Neural cell (in vitro differentiated cells): ENCODE results near the gene COBLL1. TPM values are rescaled to one million over a fixed set of nuclear protein-coding genes. Genes with fewer than 3 reads are reported as not detected.
"Not testable (repeated sequence)": the region's sequence is repeated elsewhere in the genome, so short reads cannot be mapped to it uniquely, and the experiment has no call there.

Experiments used
- H2AFZ ChIP-seq: fragments of 200-600, 300-800 bp; sonication (generic), shearing (Covaris generic); 2 replicates; pipeline ENCODE4 v1.6.0; 2014; ENCODE audit warnings: low read depth, mild to moderate bottlenecking, antibody characterized with exemption, low read length, moderate library complexity
- H3F3A ChIP-seq: fragments of 200-600 bp; shearing (Covaris generic); 2 replicates; pipeline ENCODE4 v1.6.1; 2016; ENCODE audit warnings: mild to moderate bottlenecking, moderate library complexity, mixed read lengths, antibody characterized with exemption, low read length; ENCODE audit not compliant: insufficient read depth, poor library complexity, severe bottlenecking
- H3K27ac ChIP-seq: fragments of 200-600, 300-800 bp; sonication (generic), shearing (Covaris generic); 2 replicates; pipeline ENCODE4 v1.5.1; 2014; ENCODE audit warnings: mild to moderate bottlenecking, low read length, moderate library complexity
- H3K27me3 ChIP-seq: fragments of 300-800, 200-600 bp; sonication (generic), shearing (Covaris generic); 2 replicates; pipeline ENCODE4 v1.6.0; 2014; ENCODE audit warnings: mild to moderate bottlenecking, low read depth, low read length, moderate library complexity; ENCODE audit not compliant: insufficient read depth
- H3K36me3 ChIP-seq: fragments of 300-800, 200-600 bp; sonication (generic), shearing (Covaris generic); 2 replicates; pipeline ENCODE4 v1.5.1; 2014; ENCODE audit warnings: mild to moderate bottlenecking, antibody characterized with exemption, low read length, moderate library complexity; ENCODE audit not compliant: insufficient read depth
- H3K4me2 ChIP-seq: fragments of 300-800, 200-600 bp; sonication (generic), shearing (Covaris generic); 2 replicates; pipeline ENCODE4 v1.6.0; 2014; ENCODE audit warnings: mild to moderate bottlenecking, low read length
- H3K4me3 ChIP-seq: fragments of 300-800, 200-600 bp; sonication (generic), shearing (Covaris generic); 2 replicates; pipeline ENCODE4 v1.5.1; 2014; ENCODE audit warnings: mild to moderate bottlenecking, low read length, moderate library complexity
- H3K79me2 ChIP-seq: fragments of 200-600 bp; shearing (Covaris generic); replicated peaks from 2 replicates; pipeline ENCODE4 v1.6.0; 2014; ENCODE audit warnings: mild to moderate bottlenecking, low read length, moderate library complexity; ENCODE audit not compliant: insufficient read depth
- H3K9ac ChIP-seq: fragments of 300-800, 200-600 bp; sonication (generic), shearing (Covaris generic); 2 replicates; pipeline ENCODE4 v1.6.1; 2016; ENCODE audit warnings: mild to moderate bottlenecking, low read length, mixed read lengths
- H3K9me2 ChIP-seq: fragments of 200-600 bp; shearing (Covaris generic); 2 replicates; pipeline ENCODE4 v1.6.1; 2016; ENCODE audit warnings: mild to moderate bottlenecking, low read length, mixed read lengths; ENCODE audit not compliant: insufficient read depth
- H3K9me3 ChIP-seq: fragments of 200-600, 300-800 bp; sonication (generic), shearing (Covaris generic); 2 replicates; pipeline ENCODE4 v1.6.1; 2016; ENCODE audit warnings: mild to moderate bottlenecking, mixed run types, low read length, moderate library complexity, mixed read lengths
- H4K20me1 ChIP-seq: fragments of 200-600 bp; shearing (Covaris generic); 2 replicates; pipeline ENCODE4 v1.6.1; 2016; ENCODE audit warnings: mild to moderate bottlenecking, mixed run types; ENCODE audit not compliant: insufficient read depth
- CTCF ChIP-seq: fragments of 450-650 bp; IDR thresholded peaks from 2 replicates; pipeline ENCODE4 v1.5.1; 2014; ENCODE audit warnings: antibody characterized with exemption, mild to moderate bottlenecking, moderate library complexity; ENCODE audit not compliant: poor library complexity, severe bottlenecking
- EP300 ChIP-seq: fragments of 450-650 bp; conservative IDR thresholded peaks from 2 replicates; pipeline ENCODE4 v1.6.1; 2014; ENCODE audit warnings: antibody characterized with exemption, mild to moderate bottlenecking, moderate library complexity; ENCODE audit not compliant: poor library complexity, severe bottlenecking
- EZH2 ChIP-seq: fragments of 200-600, 300-800 bp; shearing (Covaris generic), sonication (generic); IDR thresholded peaks from 2 replicates; pipeline ENCODE4 v1.6.1; 2014; ENCODE audit warnings: antibody characterized with exemption, low read length, borderline replicate concordance, mild to moderate bottlenecking; ENCODE audit not compliant: insufficient read depth, poor library complexity, severe bottlenecking
- MXI1 ChIP-seq: fragments of 450-650 bp; conservative IDR thresholded peaks from 2 replicates; pipeline ENCODE4 v1.6.1; 2014; ENCODE audit warnings: antibody characterized with exemption, mild to moderate bottlenecking; ENCODE audit not compliant: poor library complexity, severe bottlenecking
- POLR2AphosphoS5 ChIP-seq: IDR thresholded peaks from 2 replicates; pipeline ENCODE4 v1.6.1; 2012
- RAD21 ChIP-seq: fragments of 450-650 bp; conservative IDR thresholded peaks from 2 replicates; pipeline ENCODE4 v1.6.1; 2014; ENCODE audit warnings: antibody characterized with exemption, mild to moderate bottlenecking, moderate library complexity
- SMC3 ChIP-seq: fragments of 450-650 bp; conservative IDR thresholded peaks from 2 replicates; pipeline ENCODE4 v1.6.1; 2014; ENCODE audit warnings: antibody characterized with exemption, mild to moderate bottlenecking, moderate library complexity; ENCODE audit not compliant: poor library complexity
- TAF1 ChIP-seq: IDR thresholded peaks from 2 replicates; pipeline ENCODE4 v1.6.1; 2012; ENCODE audit warnings: low read depth
- polyA plus RNA-seq: library from polyadenylated mRNA; depleted of rRNA; stranded (reverse); fragments of >200 nt; gene quantifications from 2 replicates; pipeline ENCODE4 v1.2.3, GENCODE V29; 2014
- TF ChIP-seq, protein P1 (sequence below): IDR thresholded peaks from 2 replicates; pipeline ENCODE4 v1.6.1; 2012; ENCODE audit warnings: borderline replicate concordance

COBLL1 gene
- polyA plus RNA-seq, 1 donor from 2014 or later = 0.11 TPM

DNA sequence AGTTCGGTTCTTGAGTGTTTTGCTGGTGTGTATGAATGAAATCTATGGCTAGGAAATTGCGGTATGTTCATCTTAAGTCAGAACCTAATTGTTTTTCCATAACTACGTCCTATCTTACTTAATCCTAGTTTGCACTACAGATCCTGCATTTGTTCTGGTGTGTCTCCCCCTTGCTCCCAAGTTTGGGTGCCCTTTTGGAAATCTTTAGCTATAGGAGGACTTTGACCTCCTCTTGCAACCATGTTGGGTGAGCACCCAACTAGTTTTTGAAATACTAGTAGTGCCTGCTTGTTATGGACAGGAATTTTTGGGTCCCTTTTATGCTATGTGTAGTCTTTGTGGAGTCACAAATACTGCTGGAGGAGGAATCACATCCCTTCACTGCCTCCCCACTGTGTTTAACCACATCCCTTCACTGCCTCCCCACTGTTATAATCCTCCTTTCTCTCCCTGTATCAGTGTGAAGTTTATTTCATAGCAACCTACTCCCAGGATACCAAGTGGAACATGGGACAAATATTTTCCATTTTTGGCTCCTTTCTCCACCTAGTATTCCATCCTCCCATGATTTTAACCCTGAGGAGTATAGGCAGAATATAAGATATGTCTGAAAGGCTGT is 26.3 kb upstream of the COBLL1 start:
- no peaks in the 10 kb centered on the region for H3K9me3 ChIP-seq
- TF ChIP-seq TAF1 (no peak), RAD21 (no peak), CTCF (no peak), POLR2AphosphoS5 (no peak), EP300 (no peak), EZH2 (no peak), SMC3 (no peak), MXI1 (no peak)
- TF ChIP-seq, protein P1, sequence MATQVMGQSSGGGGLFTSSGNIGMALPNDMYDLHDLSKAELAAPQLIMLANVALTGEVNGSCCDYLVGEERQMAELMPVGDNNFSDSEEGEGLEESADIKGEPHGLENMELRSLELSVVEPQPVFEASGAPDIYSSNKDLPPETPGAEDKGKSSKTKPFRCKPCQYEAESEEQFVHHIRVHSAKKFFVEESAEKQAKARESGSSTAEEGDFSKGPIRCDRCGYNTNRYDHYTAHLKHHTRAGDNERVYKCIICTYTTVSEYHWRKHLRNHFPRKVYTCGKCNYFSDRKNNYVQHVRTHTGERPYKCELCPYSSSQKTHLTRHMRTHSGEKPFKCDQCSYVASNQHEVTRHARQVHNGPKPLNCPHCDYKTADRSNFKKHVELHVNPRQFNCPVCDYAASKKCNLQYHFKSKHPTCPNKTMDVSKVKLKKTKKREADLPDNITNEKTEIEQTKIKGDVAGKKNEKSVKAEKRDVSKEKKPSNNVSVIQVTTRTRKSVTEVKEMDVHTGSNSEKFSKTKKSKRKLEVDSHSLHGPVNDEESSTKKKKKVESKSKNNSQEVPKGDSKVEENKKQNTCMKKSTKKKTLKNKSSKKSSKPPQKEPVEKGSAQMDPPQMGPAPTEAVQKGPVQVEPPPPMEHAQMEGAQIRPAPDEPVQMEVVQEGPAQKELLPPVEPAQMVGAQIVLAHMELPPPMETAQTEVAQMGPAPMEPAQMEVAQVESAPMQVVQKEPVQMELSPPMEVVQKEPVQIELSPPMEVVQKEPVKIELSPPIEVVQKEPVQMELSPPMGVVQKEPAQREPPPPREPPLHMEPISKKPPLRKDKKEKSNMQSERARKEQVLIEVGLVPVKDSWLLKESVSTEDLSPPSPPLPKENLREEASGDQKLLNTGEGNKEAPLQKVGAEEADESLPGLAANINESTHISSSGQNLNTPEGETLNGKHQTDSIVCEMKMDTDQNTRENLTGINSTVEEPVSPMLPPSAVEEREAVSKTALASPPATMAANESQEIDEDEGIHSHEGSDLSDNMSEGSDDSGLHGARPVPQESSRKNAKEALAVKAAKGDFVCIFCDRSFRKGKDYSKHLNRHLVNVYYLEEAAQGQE = no peak
- H2AFZ ChIP-seq = no peak overlapping the region
- no peaks in the 10 kb centered on the region for H3K9me2 ChIP-seq
- no peak overlapping the region for H3K4me3 ChIP-seq
- H3F3A ChIP-seq = no peaks in the 10 kb centered on the region
- no peaks in the 10 kb centered on the region for H3K79me2 ChIP-seq
- no peak overlapping the region for H3K9ac ChIP-seq
- no peaks in the 10 kb centered on the region for H4K20me1 ChIP-seq
- H3K36me3 ChIP-seq = no peaks in the 10 kb centered on the region
- no peak overlapping the region for H3K27ac ChIP-seq
- H3K4me2 ChIP-seq = no peak overlapping the region
- H3K27me3 ChIP-seq = no peaks in the 10 kb centered on the region

- not testable (repeated sequence) for H3K27ac ChIP-seq, H4K20me1 ChIP-seq, H3K9me3 ChIP-seq, H2AFZ ChIP-seq, H3K9ac ChIP-seq, H3K9me2 ChIP-seq, H3K4me3 ChIP-seq, H3K36me3 ChIP-seq, H3K4me2 ChIP-seq, H3F3A ChIP-seq, H3K79me2 ChIP-seq, H3K27me3 ChIP-seq
Measured at GRCh38 chr2:164866381-164866780, 24.8 kb upstream of the COBLL1 start.

- TF ChIP-seq EP300 (no peak), TAF1 (no peak), MXI1 (no peak), SMC3 (no peak), CTCF (no peak), POLR2AphosphoS5 (no peak), RAD21 (no peak), EZH2 (no peak)
- TF ChIP-seq, protein P1 = no peak
- H3K79me2 ChIP-seq = no peaks in the 10 kb centered on the region
- H3K9me2 ChIP-seq = no peaks in the 10 kb centered on the region
- H3F3A ChIP-seq = no peaks in the 10 kb centered on the region
- H3K4me2 ChIP-seq = no peak overlapping the region
- no peaks in the 10 kb centered on the region for H3K36me3 ChIP-seq
- H3K9ac ChIP-seq = no peak overlapping the region
- no peaks in the 10 kb centered on the region for H3K27me3 ChIP-seq
- no peak overlapping the region for H2AFZ ChIP-seq
- H3K4me3 ChIP-seq = no peak overlapping the region
- H3K9me3 ChIP-seq = no peaks in the 10 kb centered on the region
- no peaks in the 10 kb centered on the region for H4K20me1 ChIP-seq
- H3K27ac ChIP-seq = no peak overlapping the region
Measured at GRCh38 chr2:164860694-164861042, 19.0 kb upstream of the COBLL1 start.
